GM23338 (cell line): ENCODE results near the gene CYTH3. TPM values are rescaled to one million over a fixed set of nuclear protein-coding genes. Genes with fewer than 3 reads are reported as not detected.

Experiments used
- ATAC-seq: fragments of 200-7000 bp; cut with Tn5 transposase; 3 replicates; pipeline ENCODE4 v1.9.1; 2020
- DNase-seq: peaks from one replicate; pipeline ENCODE4 v3.0.0-alpha.2; 2015; ENCODE audit warnings: low spot score
- H2AFZ ChIP-seq: fragments of 200-600 bp; sonication (generic); 2 replicates; pipeline ENCODE4 v1.8.0; 2016; ENCODE audit warnings: antibody characterized with exemption, mild to moderate bottlenecking, moderate library complexity
- H3F3A ChIP-seq: fragments of 200-600 bp; sonication (generic); replicated peaks from 2 replicates; pipeline ENCODE4 v1.8.0; 2017; ENCODE audit warnings: antibody characterized with exemption, mixed run types, low read depth
- H3K27ac ChIP-seq: fragments of 200-600 bp; sonication (generic); 2 replicates; pipeline ENCODE4 v1.6.1; 2016; ENCODE audit warnings: low read depth
- H3K27me3 ChIP-seq: fragments of 200-600 bp; sonication (generic); 2 replicates; pipeline ENCODE4 v1.8.0; 2016; ENCODE audit warnings: mild to moderate bottlenecking, mixed run types, moderate library complexity; ENCODE audit not compliant: insufficient read depth
- H3K36me3 ChIP-seq: fragments of 200-600 bp; sonication (generic); 2 replicates; pipeline ENCODE4 v1.8.0; 2016; ENCODE audit warnings: mild to moderate bottlenecking; ENCODE audit not compliant: insufficient read depth
- H3K4me1 ChIP-seq: fragments of 200-600 bp; sonication (generic); 2 replicates; pipeline ENCODE4 v1.8.0; 2016; ENCODE audit warnings: mild to moderate bottlenecking, moderate library complexity; ENCODE audit not compliant: insufficient read depth
- H3K4me2 ChIP-seq: fragments of 200-600 bp; sonication (generic); 2 replicates; pipeline ENCODE4 v1.7.1; 2017; ENCODE audit warnings: mixed run types
- H3K4me3 ChIP-seq: fragments of 200-600 bp; sonication (generic); 2 replicates; pipeline ENCODE4 v1.6.1; 2016; ENCODE audit warnings: mixed run types
- H3K79me2 ChIP-seq: fragments of 200-600 bp; sonication (generic); replicated peaks from 2 replicates; pipeline ENCODE4 v1.8.0; 2017; ENCODE audit warnings: mild to moderate bottlenecking; ENCODE audit not compliant: insufficient read depth
- H3K9me2 ChIP-seq: fragments of 200-600 bp; sonication (generic); 2 replicates; pipeline ENCODE4 v1.8.0; 2017; ENCODE audit not compliant: insufficient read depth
- H4K20me1 ChIP-seq: fragments of 200-600 bp; sonication (generic); replicated peaks from 2 replicates; pipeline ENCODE4 v1.8.0; 2017; ENCODE audit warnings: mild to moderate bottlenecking; ENCODE audit not compliant: insufficient read depth
- H3K27ac Mint-ChIP-seq: 2 replicates; pipeline ENCODE4 v1.8.0; 2020; ENCODE audit warnings: inconsistent platforms, mild to moderate bottlenecking, moderate library complexity, mixed read lengths
- H3K27me3 Mint-ChIP-seq: 3 replicates; pipeline ENCODE4 v1.8.0; 2022; ENCODE audit warnings: low read depth, mild to moderate bottlenecking, moderate library complexity, mixed read lengths, inconsistent platforms; ENCODE audit not compliant: insufficient read depth, poor library complexity
- H3K36me3 Mint-ChIP-seq: 3 replicates; pipeline ENCODE4 v1.8.0; 2021; ENCODE audit warnings: low read depth, mild to moderate bottlenecking, inconsistent platforms, moderate library complexity, mixed read lengths
- H3K4me1 Mint-ChIP-seq: 3 replicates; pipeline ENCODE4 v1.8.0; 2020; ENCODE audit warnings: mild to moderate bottlenecking, inconsistent platforms, mixed read lengths
- H3K4me3 Mint-ChIP-seq: 3 replicates; pipeline ENCODE4 v1.8.0; 2021; ENCODE audit warnings: moderate library complexity, mild to moderate bottlenecking, inconsistent platforms, mixed read lengths
- H3K9me3 Mint-ChIP-seq: 3 replicates; pipeline ENCODE4 v1.8.0; 2020; ENCODE audit warnings: moderate library complexity, mild to moderate bottlenecking, inconsistent platforms, mixed read lengths
- ETS1 ChIP-seq: IDR thresholded peaks from 2 replicates; pipeline ENCODE4 v1.6.1; 2016; ENCODE audit warnings: antibody characterized with exemption
- EZH2phosphoT487 ChIP-seq: fragments of 200-600 bp; sonication (generic); IDR thresholded peaks from one replicate; pipeline ENCODE4 v1.8.1; 2018; ENCODE audit warnings: antibody characterized with exemption; ENCODE audit not compliant: unreplicated experiment
- JUNB ChIP-seq: IDR thresholded peaks from one replicate; pipeline ENCODE4 v1.6.1; 2016; ENCODE audit warnings: antibody characterized with exemption; ENCODE audit not compliant: unreplicated experiment
- STAT1 ChIP-seq: IDR thresholded peaks from one replicate; pipeline ENCODE4 v1.6.1; 2016; ENCODE audit warnings: antibody characterized with exemption; ENCODE audit not compliant: unreplicated experiment
- ZNF331 ChIP-seq: fragments of 250-450 bp; sonication (Bioruptor Pico); IDR thresholded peaks from 2 replicates; pipeline ENCODE4 v1.5.0; 2020; ENCODE audit warnings: low read depth, mild to moderate bottlenecking, moderate library complexity
- polyA plus RNA-seq: library from polyadenylated mRNA; unstranded; fragments of >200 nt; fragmentation: Nextera tagmentation; extraction: Ambion mirVana; gene quantifications from 2 replicates; pipeline ENCODE4 v1.2.1, GENCODE V29; 2016
- total RNA-seq: library from RNA; depleted of rRNA; stranded (reverse); fragments of >200 nt; shearing (Covaris generic); gene quantifications from 2 replicates; pipeline ENCODE4 v1.2.3, GENCODE V29; 2014
- TF ChIP-seq, protein P1 (sequence below), 2 experiments: fragments of 200-600 bp in 1 of 2; sonication (generic) in 1 of 2; conservative IDR thresholded peaks; 2 replicates each; pipeline versions ENCODE4 v1.5.1 to v1.6.1; 2016 to 2017; ENCODE audit warnings: antibody characterized with exemption in 2 of 2, low read depth in 2 of 2, mild to moderate bottlenecking in 2 of 2, moderate library complexity in 1 of 2

The CYTH3 gene
- total and polyA plus RNA-seq, 2 experiments from 2014 or later = 4.6 to 15.3 TPM

DNA sequence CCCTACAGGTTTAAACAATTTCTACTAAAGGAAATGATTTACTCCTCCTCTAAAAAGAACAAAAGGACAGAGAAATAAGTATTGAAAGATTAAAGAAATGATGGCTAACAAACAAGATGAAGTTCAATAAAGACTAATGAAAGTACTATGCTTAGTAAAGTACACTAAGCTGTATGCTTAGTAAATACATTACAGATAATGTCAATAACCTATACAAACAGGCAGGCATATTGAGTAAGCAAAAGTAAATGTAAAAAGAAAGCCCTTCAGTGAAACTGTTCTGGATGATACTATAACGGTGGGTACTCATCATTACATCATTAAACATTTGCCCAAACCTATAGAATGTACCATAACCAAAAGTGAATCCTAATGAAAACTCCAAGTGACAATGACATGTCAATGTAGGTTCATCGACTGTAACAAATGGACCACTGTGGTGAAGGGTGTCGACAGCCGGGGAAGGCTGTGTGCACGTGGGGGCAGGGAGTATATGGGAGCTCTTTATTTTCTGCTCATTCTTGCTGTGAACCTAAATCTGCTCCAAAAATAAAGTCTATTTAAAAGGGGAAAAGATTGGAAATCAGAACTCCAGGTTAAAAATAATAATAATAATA is 34.0 kb downstream of the CYTH3 start:
- H3K36me3 Mint-ChIP-seq = no peaks in the 10 kb centered on the region
- Histone ChIP-seq H3K27me3 (no peaks in the 10 kb centered on the region), H3K27ac (no peak overlapping the region), H3K4me3 (no peak overlapping the region), H3K79me2 (peaks cover 34% of the 10 kb centered on the region), H2AFZ (no peak overlapping the region), H3K4me2 (no peak overlapping the region), H4K20me1 (peaks cover 9% of the 10 kb centered on the region), H3K9me2 (no peaks in the 10 kb centered on the region), H3F3A (no peaks in the 10 kb centered on the region), H3K36me3 (no peaks in the 10 kb centered on the region), H3K4me1 (no peaks in the 10 kb centered on the region; the same call in 1 of the 2 replicates)
- peaks cover 9% of the 10 kb centered on the region for H3K4me1 Mint-ChIP-seq
- DNase-seq = no peak
- no peak overlapping the region for H3K27ac Mint-ChIP-seq
- no peaks in the 10 kb centered on the region for H3K9me3 Mint-ChIP-seq
- H3K4me3 Mint-ChIP-seq = no peak overlapping the region
- no peak for ATAC-seq
- no peak for TF ChIP-seq ETS1
- TF ChIP-seq, protein P1, sequence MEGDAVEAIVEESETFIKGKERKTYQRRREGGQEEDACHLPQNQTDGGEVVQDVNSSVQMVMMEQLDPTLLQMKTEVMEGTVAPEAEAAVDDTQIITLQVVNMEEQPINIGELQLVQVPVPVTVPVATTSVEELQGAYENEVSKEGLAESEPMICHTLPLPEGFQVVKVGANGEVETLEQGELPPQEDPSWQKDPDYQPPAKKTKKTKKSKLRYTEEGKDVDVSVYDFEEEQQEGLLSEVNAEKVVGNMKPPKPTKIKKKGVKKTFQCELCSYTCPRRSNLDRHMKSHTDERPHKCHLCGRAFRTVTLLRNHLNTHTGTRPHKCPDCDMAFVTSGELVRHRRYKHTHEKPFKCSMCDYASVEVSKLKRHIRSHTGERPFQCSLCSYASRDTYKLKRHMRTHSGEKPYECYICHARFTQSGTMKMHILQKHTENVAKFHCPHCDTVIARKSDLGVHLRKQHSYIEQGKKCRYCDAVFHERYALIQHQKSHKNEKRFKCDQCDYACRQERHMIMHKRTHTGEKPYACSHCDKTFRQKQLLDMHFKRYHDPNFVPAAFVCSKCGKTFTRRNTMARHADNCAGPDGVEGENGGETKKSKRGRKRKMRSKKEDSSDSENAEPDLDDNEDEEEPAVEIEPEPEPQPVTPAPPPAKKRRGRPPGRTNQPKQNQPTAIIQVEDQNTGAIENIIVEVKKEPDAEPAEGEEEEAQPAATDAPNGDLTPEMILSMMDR (conservative IDR thresholded peaks at IDR 0.05; ENCODE audit: low read depth in 2 of 2) = no peak
- no peaks in the 10 kb centered on the region for H3K27me3 Mint-ChIP-seq

DNA sequence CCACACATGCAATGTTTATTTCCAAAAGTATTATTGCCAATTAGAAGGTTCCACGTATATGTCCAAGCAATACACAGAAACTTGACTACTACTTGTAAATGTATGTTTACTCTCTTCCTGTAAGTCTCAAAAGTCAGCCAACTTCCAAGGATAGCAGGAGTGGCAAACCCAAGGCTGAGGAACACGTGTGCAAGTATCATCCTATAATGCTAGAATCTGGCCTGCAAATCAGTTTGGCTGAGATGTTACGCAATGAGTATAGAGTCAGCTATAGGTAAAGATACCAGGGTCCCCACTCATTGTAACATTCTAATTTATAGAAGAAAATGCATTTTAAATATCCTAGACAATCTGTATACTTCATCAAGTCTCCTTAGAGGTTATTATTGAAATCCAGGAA is 34.7 kb downstream of the CYTH3 start:
- H4K20me1 ChIP-seq = peaks cover 9% of the 10 kb centered on the region
- peaks cover 34% of the 10 kb centered on the region for H3K79me2 ChIP-seq
- no peak for DNase-seq
- Mint-ChIP-seq H3K27ac (no peak overlapping the region), H3K9me3 (no peaks in the 10 kb centered on the region), H3K4me3 (no peak overlapping the region), H3K27me3 (no peaks in the 10 kb centered on the region), H3K36me3 (no peaks in the 10 kb centered on the region), H3K4me1 (peaks cover 8% of the 10 kb centered on the region)
- no peak overlapping the region for H2AFZ ChIP-seq
- no peaks in the 10 kb centered on the region; the same call in 1 of the 2 replicates for H3K4me1 ChIP-seq
- no peak for TF ChIP-seq ZNF331 (CRISPR knock-in tag)
- TF ChIP-seq JUNB = no peak
- TF ChIP-seq ETS1 = no peak
- no peaks in the 10 kb centered on the region for H3K36me3 ChIP-seq
- H3K9me2 ChIP-seq = no peaks in the 10 kb centered on the region
- no peak overlapping the region for H3K4me3 ChIP-seq
- ATAC-seq = no peak
- H3K27ac ChIP-seq = no peak overlapping the region
- H3F3A ChIP-seq = no peaks in the 10 kb centered on the region
- H3K4me2 ChIP-seq = no peak overlapping the region
- H3K27me3 ChIP-seq = no peaks in the 10 kb centered on the region

GRCh38 chr7:6237011-6237410 is 35.4 kb downstream of the CYTH3 start:
- H3K79me2 ChIP-seq = peaks cover 34% of the 10 kb centered on the region
- no peak overlapping the region for H3K27ac ChIP-seq
- H3K4me1 Mint-ChIP-seq = peaks cover 12% of the 10 kb centered on the region
- H3F3A ChIP-seq = no peaks in the 10 kb centered on the region
- H3K9me3 Mint-ChIP-seq = no peaks in the 10 kb centered on the region
- no peak overlapping the region for H3K4me3 ChIP-seq
- no peak overlapping the region for H2AFZ ChIP-seq
- DNase-seq = no peak
- no peak overlapping the region for H3K4me3 Mint-ChIP-seq
- no peaks in the 10 kb centered on the region for H3K27me3 ChIP-seq
- no peaks in the 10 kb centered on the region for H3K36me3 ChIP-seq
- H3K36me3 Mint-ChIP-seq = no peaks in the 10 kb centered on the region
- H3K4me2 ChIP-seq = no peak overlapping the region
- no peak for ATAC-seq
- no peaks in the 10 kb centered on the region; the same call in 1 of the 2 replicates for H3K4me1 ChIP-seq
- H3K9me2 ChIP-seq = no peaks in the 10 kb centered on the region
- H4K20me1 ChIP-seq = peaks cover 9% of the 10 kb centered on the region
- no peak overlapping the region for H3K27ac Mint-ChIP-seq
- H3K27me3 Mint-ChIP-seq = no peaks in the 10 kb centered on the region
- no peak for TF ChIP-seq ZNF331 (CRISPR knock-in tag)
- no peak for TF ChIP-seq EZH2phosphoT487
- no peak for TF ChIP-seq ETS1
- TF ChIP-seq STAT1 = no peak
